CD4-positive, alpha-beta T cell treated with Interleukin-2 at 100 ng/mL for 4 hours (primary cell): ENCODE data around the gene CMC2.

Experiments used
- DNase-seq: peaks from one replicate; pipeline ENCODE4 v3.0.0-alpha.2; 2020; ENCODE audit warnings: low spot score

The CMC2 gene

GRCh38 chr16:81001330-81001729 lies 5.4 kb downstream of the CMC2 start:
- no peak for DNase-seq

- no peak for DNase-seq
Observed at GRCh38 chr16:81000873-81001272, 5.8 kb downstream of the CMC2 start.

- no peak for DNase-seq
Observed at GRCh38 chr16:80997964-80998620, 8.6 kb downstream of the CMC2 start.

GRCh38 chr16:80997139-80997798 lies 9.4 kb downstream of the CMC2 start:
- no peak for DNase-seq

- DNase-seq, result no peak
Observed at GRCh38 chr16:80996688-80997138, 10.0 kb downstream of the CMC2 start.

- DNase-seq, result no peak
Observed at GRCh38 chr16:80994451-80994850, 12.2 kb downstream of the CMC2 start.

- no peak for DNase-seq
Observed at GRCh38 chr16:80993834-80994233, 12.9 kb downstream of the CMC2 start.

GRCh38 chr16:80993307-80993706 lies 13.4 kb downstream of the CMC2 start:
- DNase-seq, result no peak

- no peak for DNase-seq
Observed at GRCh38 chr16:80992676-80993293, 13.9 kb downstream of the CMC2 start.

GRCh38 chr16:80991792-80992430 lies 14.8 kb downstream of the CMC2 start:
- DNase-seq, result no peak

GRCh38 chr16:80990978-80991377 lies 15.7 kb downstream of the CMC2 start:
- no peak for DNase-seq

- no peak for DNase-seq
Observed at GRCh38 chr16:80990577-80990976, 16.1 kb downstream of the CMC2 start.

- no peak for DNase-seq
Observed at GRCh38 chr16:80989801-80990200, 16.9 kb downstream of the CMC2 start.

GRCh38 chr16:80988756-80989155 lies 17.9 kb downstream of the CMC2 start:
- no peak for DNase-seq

GRCh38 chr16:80986557-80986956 lies 20.1 kb downstream of the CMC2 start:
- no peak for DNase-seq

- DNase-seq, result no peak
Observed at GRCh38 chr16:80985611-80986010, 21.1 kb downstream of the CMC2 start.

- DNase-seq, result no peak
Observed at GRCh38 chr16:80984124-80984892, 22.4 kb downstream of the CMC2 start.

- DNase-seq, result no peak
Observed at GRCh38 chr16:80982646-80983045, 24.0 kb downstream of the CMC2 start.

GRCh38 chr16:80981103-80981502 lies 25.6 kb downstream of the CMC2 start:
- no peak for DNase-seq

GRCh38 chr16:80976946-80977345 lies 29.7 kb downstream of the CMC2 start:
- DNase-seq, result no peak

- no peak for DNase-seq
Observed at GRCh38 chr16:80974649-80975376, 31.9 kb downstream of the CMC2 start.
